Dendritic cell treated with granulocyte-macrophage colony-stimulating factor and Interleukin-4, amounts not matched to agents 40 ng/mL and 50 ng/mL, for 4 days (primary cell): ENCODE data around the gene B3GALNT1.
A peak's percentile ranks its signal among the peaks of the same experiment; 100 is the strongest.

ENCODE experiments used
- H3K27ac Mint-ChIP-seq: one replicate; pipeline ENCODE4 v1.8.0; 2022; ENCODE audit warnings: mild to moderate bottlenecking, mixed read lengths
- H3K27me3 Mint-ChIP-seq: one replicate; pipeline ENCODE4 v1.8.0; 2022; ENCODE audit warnings: mild to moderate bottlenecking, mixed read lengths
- H3K36me3 Mint-ChIP-seq: one replicate; pipeline ENCODE4 v1.8.0; 2022; ENCODE audit warnings: low read depth, mixed read lengths
- H3K4me1 Mint-ChIP-seq: one replicate; pipeline ENCODE4 v1.8.0; 2022; ENCODE audit warnings: low read depth, mixed read lengths
- H3K4me3 Mint-ChIP-seq: one replicate; pipeline ENCODE4 v1.8.0; 2022; ENCODE audit warnings: mild to moderate bottlenecking, moderate library complexity, mixed read lengths
- H3K9me3 Mint-ChIP-seq: one replicate; pipeline ENCODE4 v1.8.0; 2022; ENCODE audit warnings: mixed read lengths
- intact Hi-C: fragments of 100-400 bp; cut with micrococcal nuclease; formaldehyde crosslinking; loops from one replicate; pipeline ENCODE4 v1.15.0; 2022

B3GALNT1 gene, protein sequence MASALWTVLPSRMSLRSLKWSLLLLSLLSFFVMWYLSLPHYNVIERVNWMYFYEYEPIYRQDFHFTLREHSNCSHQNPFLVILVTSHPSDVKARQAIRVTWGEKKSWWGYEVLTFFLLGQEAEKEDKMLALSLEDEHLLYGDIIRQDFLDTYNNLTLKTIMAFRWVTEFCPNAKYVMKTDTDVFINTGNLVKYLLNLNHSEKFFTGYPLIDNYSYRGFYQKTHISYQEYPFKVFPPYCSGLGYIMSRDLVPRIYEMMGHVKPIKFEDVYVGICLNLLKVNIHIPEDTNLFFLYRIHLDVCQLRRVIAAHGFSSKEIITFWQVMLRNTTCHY

GRCh38 chr3:161104561-161105551, at the start of gene B3GALNT1:
Gene B3GALNT1, minus strand, starts transcription at chr3:161105349. Its CDS starts 18,595 bp downstream, at chr3:161086754.
- peak within 1 kb of the TSS; percentile 74 for H3K27ac Mint-ChIP-seq
- peaks cover 27% of the 10 kb centered on the region for H3K4me1 Mint-ChIP-seq
- intact Hi-C loops: loop anchor here (10.0 kb wide), 1 partner anchor 120 kb away; the partner anchor contains the start of gene NMD3
- peak within 1 kb of the TSS; percentile 77 for H3K4me3 Mint-ChIP-seq
- H3K9me3 Mint-ChIP-seq: no peaks in the 10 kb centered on the region
- peaks cover 14% of the 10 kb centered on the region for H3K36me3 Mint-ChIP-seq
- H3K27me3 Mint-ChIP-seq: peaks cover 11% of the 10 kb centered on the region

DNA sequence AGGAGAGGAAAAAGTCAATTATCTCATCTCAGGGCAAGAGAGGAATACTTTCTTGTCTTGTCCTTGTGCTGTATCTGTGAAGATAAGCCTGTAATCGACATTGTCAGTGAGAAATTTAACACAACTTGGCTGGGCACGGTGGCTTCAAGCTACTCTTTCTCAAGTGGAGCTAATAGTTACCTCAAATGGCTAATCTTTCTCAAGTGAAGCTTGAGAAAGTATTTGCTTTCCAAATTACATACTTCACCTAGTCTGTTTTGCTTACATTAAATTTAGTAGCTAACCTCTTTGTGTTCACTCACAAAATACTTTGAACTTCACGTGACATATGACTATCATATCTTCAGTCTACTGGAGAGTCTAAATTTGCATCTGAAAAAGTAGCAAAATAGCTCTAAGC, 48.3 kb upstream of the B3GALNT1 start:
- Mint-ChIP-seq H3K36me3 (no peaks in the 10 kb centered on the region), H3K4me1 (no peaks in the 10 kb centered on the region), H3K27me3 (no peaks in the 10 kb centered on the region), H3K4me3 (no peak overlapping the region), H3K27ac (no peak overlapping the region), H3K9me3 (no peaks in the 10 kb centered on the region)
- intact Hi-C loops: no loop called here

- no peaks in the 10 kb centered on the region for H3K4me1 Mint-ChIP-seq
- no peaks in the 10 kb centered on the region for H3K9me3 Mint-ChIP-seq
- intact Hi-C loops: no loop called here
These were observed 44.9 kb upstream of the B3GALNT1 start for GRCh38 chr3:161150001-161150525.

GRCh38 chr3:161149529-161149928, 44.4 kb upstream of the B3GALNT1 start:
- Mint-ChIP-seq H3K27ac (no peak overlapping the region), H3K27me3 (no peaks in the 10 kb centered on the region), H3K9me3 (no peaks in the 10 kb centered on the region), H3K4me3 (no peak overlapping the region), H3K4me1 (no peaks in the 10 kb centered on the region), H3K36me3 (no peaks in the 10 kb centered on the region)
- intact Hi-C loops: no loop called here

More at GRCh38 chr3:161150001-161150525, 44.9 kb upstream of the B3GALNT1 start:
- H3K27me3 Mint-ChIP-seq: no peaks in the 10 kb centered on the region
- no peak overlapping the region for H3K4me3 Mint-ChIP-seq
- H3K36me3 Mint-ChIP-seq: no peaks in the 10 kb centered on the region
- no peak overlapping the region for H3K27ac Mint-ChIP-seq

DNA sequence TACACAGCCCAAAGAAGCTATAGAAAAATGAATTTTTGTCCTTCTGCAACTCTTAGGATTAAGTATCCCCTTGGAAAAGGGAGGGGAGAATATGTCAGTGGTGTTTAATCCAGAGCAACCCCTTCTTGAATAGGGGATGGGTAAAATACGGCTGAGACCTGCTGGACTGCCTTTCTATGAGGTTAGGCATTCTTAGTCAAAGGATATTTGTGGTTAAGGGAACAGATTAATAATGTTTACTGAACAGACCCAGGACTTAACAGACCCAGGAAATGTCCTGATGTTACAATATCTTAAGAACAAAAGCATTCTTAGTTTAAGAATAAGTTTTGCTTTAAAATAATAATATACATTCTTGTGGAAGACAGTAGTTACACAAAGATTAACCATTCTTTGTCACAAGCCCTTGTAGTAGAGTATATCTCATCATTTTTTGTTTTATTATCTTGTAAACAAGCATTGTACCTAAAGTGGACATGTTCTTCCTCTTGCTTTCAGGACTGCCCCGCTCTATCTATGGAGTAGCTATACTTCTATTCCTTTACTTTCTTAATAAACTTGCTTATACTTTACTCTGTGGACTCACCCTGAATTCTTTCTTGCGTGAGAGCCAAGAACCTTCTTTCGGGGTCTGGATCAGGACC, 43.8 kb upstream of the B3GALNT1 start:
- H3K27me3 Mint-ChIP-seq: no peaks in the 10 kb centered on the region
- intact Hi-C loops: no loop called here
- H3K36me3 Mint-ChIP-seq: no peaks in the 10 kb centered on the region
- H3K27ac Mint-ChIP-seq: no peak overlapping the region
- H3K4me1 Mint-ChIP-seq: no peaks in the 10 kb centered on the region
- no peaks in the 10 kb centered on the region for H3K9me3 Mint-ChIP-seq
- no peak overlapping the region for H3K4me3 Mint-ChIP-seq

DNA sequence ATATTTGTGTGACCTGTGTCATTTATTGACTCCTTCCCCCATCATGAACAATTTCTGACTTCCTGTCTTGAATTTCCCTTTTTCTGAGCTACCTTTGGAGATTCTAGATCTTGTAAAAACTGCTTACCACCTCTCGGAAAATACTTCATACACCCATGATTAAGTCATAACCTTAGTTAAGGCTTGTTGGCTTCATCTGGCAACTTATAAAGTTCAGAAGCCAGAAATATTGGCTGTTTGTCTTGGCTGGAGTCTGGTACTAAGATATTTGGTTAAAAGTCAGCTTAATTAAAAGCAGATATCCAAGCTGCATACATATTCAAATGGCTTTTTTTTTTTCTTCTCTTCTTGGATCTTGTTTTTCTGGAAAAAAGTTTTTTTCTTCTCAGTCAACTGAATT, 37.3 kb upstream of the B3GALNT1 start:
- H3K27me3 Mint-ChIP-seq: no peaks in the 10 kb centered on the region
- intact Hi-C loops: no loop called here

DNA sequence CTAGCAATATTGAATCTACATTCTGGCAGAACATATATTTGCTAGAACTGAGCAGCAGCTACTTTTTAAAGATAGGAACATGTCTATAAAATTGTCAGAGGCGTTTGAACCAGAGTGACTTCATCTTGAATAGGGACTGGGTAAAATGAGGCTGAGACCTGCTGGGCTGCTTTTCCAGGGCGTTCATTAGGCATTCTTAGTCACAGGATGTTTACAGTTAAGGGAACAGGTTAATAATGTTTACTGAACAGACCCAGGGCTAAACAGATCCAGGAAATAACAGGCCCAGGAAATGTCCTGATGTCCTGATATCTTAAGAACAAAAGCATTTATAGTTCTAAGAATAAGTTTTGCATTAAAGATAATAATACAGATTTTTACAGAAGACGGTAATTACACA, 34.5 kb upstream of the B3GALNT1 start:
- intact Hi-C loops: no loop called here
- peaks cover 9% of the 10 kb centered on the region for H3K9me3 Mint-ChIP-seq

More for the DNA sequence above, 37.3 kb upstream of the B3GALNT1 start:
- H3K9me3 Mint-ChIP-seq: peaks cover 9% of the 10 kb centered on the region
- H3K4me1 Mint-ChIP-seq: peaks cover 5% of the 10 kb centered on the region
- H3K27ac Mint-ChIP-seq: no peak overlapping the region
- no peaks in the 10 kb centered on the region for H3K36me3 Mint-ChIP-seq
- no peak overlapping the region for H3K4me3 Mint-ChIP-seq

GRCh38 chr3:161137260-161137659, 32.1 kb upstream of the B3GALNT1 start:
- H3K27me3 Mint-ChIP-seq: no peaks in the 10 kb centered on the region
- no peak overlapping the region for H3K27ac Mint-ChIP-seq
- H3K4me1 Mint-ChIP-seq: peaks cover 1% of the 10 kb centered on the region
- H3K36me3 Mint-ChIP-seq: no peaks in the 10 kb centered on the region
- H3K9me3 Mint-ChIP-seq: no peaks in the 10 kb centered on the region
- intact Hi-C loops: no loop called here
- no peak overlapping the region for H3K4me3 Mint-ChIP-seq

More for the DNA sequence above, 34.5 kb upstream of the B3GALNT1 start:
- Mint-ChIP-seq H3K27me3 (no peaks in the 10 kb centered on the region), H3K4me3 (no peak overlapping the region), H3K27ac (no peak overlapping the region), H3K4me1 (peaks cover 5% of the 10 kb centered on the region), H3K36me3 (no peaks in the 10 kb centered on the region)

- H3K4me1 Mint-ChIP-seq: no peaks in the 10 kb centered on the region
- H3K4me3 Mint-ChIP-seq: no peak overlapping the region
- H3K27me3 Mint-ChIP-seq: no peaks in the 10 kb centered on the region
- no peak overlapping the region for H3K27ac Mint-ChIP-seq
- H3K9me3 Mint-ChIP-seq: no peaks in the 10 kb centered on the region
- intact Hi-C loops: no loop called here
- no peaks in the 10 kb centered on the region for H3K36me3 Mint-ChIP-seq
These were observed 27.2 kb upstream of the B3GALNT1 start for GRCh38 chr3:161132391-161132790.

GRCh38 chr3:161126495-161126894, 21.3 kb upstream of the B3GALNT1 start:
- Mint-ChIP-seq H3K4me1 (no peaks in the 10 kb centered on the region), H3K9me3 (peaks cover 24% of the 10 kb centered on the region), H3K36me3 (no peaks in the 10 kb centered on the region), H3K4me3 (no peak overlapping the region), H3K27me3 (no peaks in the 10 kb centered on the region), H3K27ac (no peak overlapping the region)
- intact Hi-C loops: no loop called here

DNA sequence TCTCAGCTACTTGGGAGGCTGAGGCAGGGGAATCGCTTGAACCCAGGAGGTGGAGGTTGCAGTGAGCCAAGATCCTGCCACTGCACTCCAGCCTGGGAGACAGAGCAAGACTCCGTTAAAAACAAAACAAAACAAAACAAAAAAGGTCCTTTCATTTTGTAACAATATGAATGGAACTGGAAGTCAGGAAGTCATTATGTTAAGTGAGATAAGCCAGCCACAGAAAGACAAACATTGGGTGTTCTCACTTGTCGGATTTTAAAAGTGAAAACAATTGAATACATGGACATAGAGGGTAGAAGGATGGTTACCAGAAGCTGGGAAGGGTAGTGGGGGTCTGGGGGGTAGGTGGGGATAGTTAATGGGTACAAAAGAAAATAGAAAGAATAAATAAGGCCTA, 12.5 kb upstream of the B3GALNT1 start:
- Mint-ChIP-seq H3K4me1 (no peaks in the 10 kb centered on the region), H3K27me3 (no peaks in the 10 kb centered on the region), H3K27ac (no peak overlapping the region), H3K9me3 (peaks cover 56% of the 10 kb centered on the region), H3K4me3 (no peak overlapping the region), H3K36me3 (peaks cover 13% of the 10 kb centered on the region)
- intact Hi-C loops: no loop called here

GRCh38 chr3:161108840-161109239, 3.7 kb upstream of the B3GALNT1 start:
- peaks cover 27% of the 10 kb centered on the region for H3K4me1 Mint-ChIP-seq
- H3K27me3 Mint-ChIP-seq: peaks cover 11% of the 10 kb centered on the region
- H3K27ac Mint-ChIP-seq: no peak overlapping the region
- peaks cover 8% of the 10 kb centered on the region for H3K9me3 Mint-ChIP-seq
- no peak overlapping the region for H3K4me3 Mint-ChIP-seq
- peaks cover 7% of the 10 kb centered on the region for H3K36me3 Mint-ChIP-seq
- intact Hi-C loops: loop anchor here (10.0 kb wide), 1 partner anchor 116 kb away; the partner anchor contains the start of gene NMD3

DNA sequence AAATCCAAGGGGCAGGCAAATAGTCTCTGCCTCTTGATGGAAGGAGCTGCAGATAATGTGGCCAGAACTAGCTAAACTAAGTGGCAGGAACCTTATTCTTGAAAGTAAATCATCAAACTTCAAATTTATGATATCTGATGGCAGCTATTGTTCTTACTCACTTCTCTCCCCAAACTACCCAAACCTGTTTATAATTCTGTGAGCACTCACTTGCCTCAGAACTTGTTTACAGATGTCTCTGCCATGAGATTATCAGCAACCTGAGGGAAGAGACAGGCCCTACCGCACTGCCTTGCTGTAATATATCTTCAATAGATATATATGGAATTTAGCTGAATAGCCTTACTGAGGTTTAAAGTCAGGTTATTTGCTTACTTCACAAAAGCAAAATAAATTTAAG, 2.2 kb upstream of the B3GALNT1 start:
- no peak overlapping the region for H3K27ac Mint-ChIP-seq
- H3K27me3 Mint-ChIP-seq: peaks cover 11% of the 10 kb centered on the region
- peaks cover 27% of the 10 kb centered on the region for H3K4me1 Mint-ChIP-seq
- H3K4me3 Mint-ChIP-seq: no peak overlapping the region
- H3K9me3 Mint-ChIP-seq: peaks cover 8% of the 10 kb centered on the region
- peaks cover 7% of the 10 kb centered on the region for H3K36me3 Mint-ChIP-seq
- intact Hi-C loops: loop anchor here (10.0 kb wide), 1 partner anchor 117 kb away; the partner anchor contains the start of gene NMD3
